Endothelial cell of umbilical vein (primary cell): ENCODE measurements around the gene DGKI. TPM values are rescaled to one million over a fixed set of nuclear protein-coding genes. Genes with fewer than 3 reads are reported as not detected.

Experiments used
- BruUV-seq: library from RNA; stranded (reverse); fragments of 400-500 nt; replicated peaks from 2 replicates; lab custom pipeline; 2021; lab: Mats Ljungman, UMichigan
- CTCF ChIA-PET: fragments of 300-600, 350-600 bp; sonication (Branson Sonifier 250); formaldehyde crosslinking; loops from one replicate; lab custom pipeline; 2021; ENCODE audit warnings: antibody characterized with exemption, inconsistent platforms; lab: Charles Lee
- POLR2A ChIA-PET: fragments of 300-600, 350-600 bp; sonication (Branson Sonifier 250); formaldehyde crosslinking; loops from one replicate; lab custom pipeline; 2021; ENCODE audit warnings: antibody characterized with exemption, inconsistent platforms; lab: Charles Lee
- DNase-seq: peaks from one replicate; pipeline ENCODE4 v3.0.0-alpha.2; 2011; ENCODE audit warnings: low read depth, low spot score
- FAIRE-seq: peaks from 2 replicates; lab custom pipeline; 2011; peaks lifted over from hg19 to GRCh38; lab: Jason Lieb, UNC
- H2AFZ ChIP-seq: 2 replicates; pipeline ENCODE4 v1.6.0; 2012; ENCODE audit warnings: low read depth, low read length, control low read depth, inconsistent platforms
- H3K27ac ChIP-seq: 2 replicates; pipeline ENCODE4 v1.5.1; 2011; ENCODE audit warnings: low read depth, mild to moderate bottlenecking, control low read depth, low read length, moderate library complexity; ENCODE audit not compliant: insufficient read depth
- H3K27me3 ChIP-seq, 2 experiments: 2 replicates each; pipeline versions ENCODE4 v1.6.0 to v1.6.1; 2011; ENCODE audit warnings: low read length in 2 of 2, mixed read lengths in 1 of 2; ENCODE audit not compliant: control insufficient read depth in 2 of 2, insufficient read depth in 2 of 2
- H3K36me3 ChIP-seq, 2 experiments: 2 replicates in 1 of 2; 3 replicates in 1 of 2; pipeline ENCODE4 v1.5.1; 2011; ENCODE audit warnings: low read length in 2 of 2, mild to moderate bottlenecking in 1 of 2, moderate library complexity in 1 of 2; ENCODE audit not compliant: control insufficient read depth in 2 of 2, insufficient read depth in 2 of 2; ENCODE audit errors: extremely low read depth in 1 of 2
- H3K4me1 ChIP-seq: 3 replicates; pipeline ENCODE4 v1.5.1; 2011; ENCODE audit warnings: mild to moderate bottlenecking, low read length; ENCODE audit not compliant: control insufficient read depth, insufficient read depth; ENCODE audit errors: extremely low read depth
- H3K4me2 ChIP-seq: 2 replicates; pipeline ENCODE4 v1.6.1; 2011; ENCODE audit warnings: low read length, control low read depth, mixed read lengths; ENCODE audit not compliant: insufficient read depth
- H3K4me3 ChIP-seq, 3 experiments: fragments of 200-600 bp in 1 of 3; sonication (generic), shearing (Covaris generic) in 1 of 3; replicated peaks in 1 of 3; 2 replicates each; pipeline ENCODE4 v1.5.1; 2011 to 2016; ENCODE audit warnings: control low read depth in 3 of 3, low read length in 3 of 3, mild to moderate bottlenecking in 2 of 3, inconsistent platforms in 1 of 3, low read depth in 1 of 3, moderate library complexity in 1 of 3; ENCODE audit not compliant: insufficient read depth in 1 of 3
- H3K79me2 ChIP-seq: 2 replicates; pipeline ENCODE4 v1.6.0; 2012; ENCODE audit warnings: low read length, inconsistent platforms; ENCODE audit not compliant: control insufficient read depth, insufficient read depth
- H3K9ac ChIP-seq: replicated peaks from 2 replicates; pipeline ENCODE3; 2011; ENCODE audit warnings: low read length, control low read depth; ENCODE audit not compliant: insufficient read depth; ENCODE audit errors: extremely low read depth
- H3K9me1 ChIP-seq: replicated peaks from 3 replicates; pipeline ENCODE4 v1.6.0; 2011; ENCODE audit warnings: mild to moderate bottlenecking, low read length; ENCODE audit not compliant: control insufficient read depth, insufficient read depth; ENCODE audit errors: extremely low read depth
- H3K9me3 ChIP-seq: replicated peaks from 2 replicates; pipeline ENCODE4 v1.5.1; 2012; ENCODE audit warnings: low read length, inconsistent platforms; ENCODE audit not compliant: control insufficient read depth, insufficient read depth
- H4K20me1 ChIP-seq: replicated peaks from 2 replicates; pipeline ENCODE3; 2011; ENCODE audit warnings: mild to moderate bottlenecking, low read length; ENCODE audit not compliant: control insufficient read depth, insufficient read depth; ENCODE audit errors: extremely low read depth
- EZH2 ChIP-seq: IDR thresholded peaks from 2 replicates; pipeline ENCODE4 v1.6.1; 2012; ENCODE audit warnings: borderline replicate concordance, low read depth, mild to moderate bottlenecking, moderate library complexity, low read length, inconsistent platforms; ENCODE audit not compliant: severe bottlenecking
- FOS ChIP-seq: IDR thresholded peaks from 2 replicates; pipeline ENCODE4 v1.6.1; 2011; ENCODE audit warnings: mild to moderate bottlenecking, low read length, moderate library complexity, borderline replicate concordance; ENCODE audit not compliant: insufficient read depth
- GATA2 ChIP-seq: IDR thresholded peaks from 2 replicates; pipeline ENCODE4 v1.7.0; 2011; ENCODE audit warnings: low read depth, mild to moderate bottlenecking, moderate library complexity, mixed read lengths, low read length; ENCODE audit not compliant: insufficient read length, insufficient read depth
- JUN ChIP-seq: IDR thresholded peaks from 2 replicates; pipeline ENCODE4 v1.6.1; 2011; ENCODE audit warnings: borderline replicate concordance, low read depth; ENCODE audit not compliant: insufficient read length, insufficient read depth
- MYC ChIP-seq: IDR thresholded peaks from one replicate; pipeline ENCODE4 v1.6.1; 2011; ENCODE audit warnings: mild to moderate bottlenecking, low read depth, low read length
- POLR2AphosphoS5 ChIP-seq: IDR thresholded peaks from 2 replicates; pipeline ENCODE4 v1.6.1; 2012; ENCODE audit warnings: low read depth, mild to moderate bottlenecking, control low read depth, low read length, moderate library complexity; ENCODE audit not compliant: insufficient read depth
- dilution Hi-C: fragments of 300-500 bp; cut with MboI; formaldehyde crosslinking; loops from one replicate; pipeline ENCODE4 v1.15.0; 2019; ENCODE audit warnings: low sequenced_read_pairs; ENCODE audit not compliant: extremely low pct_ligation_motif_present
- intact Hi-C: fragments of 100-400 bp; cut with micrococcal nuclease; formaldehyde crosslinking; loops from one replicate; pipeline ENCODE4 v1.10.0; 2022
- polyA plus RNA-seq, 4 experiments: library from polyadenylated mRNA; depleted of rRNA in 3 of 4; stranded (reverse) in 3 of 4; unstranded in 1 of 4; fragments of >200 nt; gene quantifications; 2 replicates each; pipeline versions ENCODE4 v1.2.1 to v1.2.3, GENCODE V29; 2011 to 2012; ENCODE audit warnings: missing spikeins in 1 of 4
- total RNA-seq: library from RNA; stranded (reverse); gene quantifications from 2 replicates; pipeline ENCODE4 v1.2.3, GENCODE V29; 2021

Gene DGKI
- total and polyA plus RNA-seq, 2 donors (not counting 3 experiments of a cell fraction or from before 2014, with no cell fraction given), result 0.11 to 0.51 TPM

DNA sequence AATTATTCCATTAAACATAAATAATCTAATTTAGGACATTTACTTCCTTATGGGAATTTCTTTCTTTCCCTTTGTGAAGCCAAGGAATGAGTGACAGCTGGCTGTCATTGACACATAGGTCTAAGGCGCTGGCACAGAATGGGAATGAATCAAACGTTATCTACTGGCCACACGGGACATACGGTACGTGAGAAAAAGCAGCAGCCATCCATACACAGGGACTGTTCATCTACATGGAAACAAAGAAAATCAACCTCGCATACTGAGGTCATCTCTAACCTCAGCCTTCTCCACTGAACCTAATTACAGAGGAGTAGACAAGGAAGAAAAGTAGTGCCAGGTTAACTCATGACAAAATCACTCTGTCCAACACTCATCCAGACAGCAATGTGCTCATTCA, 376.9 kb downstream of the DGKI start:
- intact Hi-C loops (no loop called here), dilution Hi-C loops (no loop called here)
- H3K4me2 ChIP-seq, result no peak overlapping the region
- TF ChIP-seq POLR2AphosphoS5 (no peak), FOS (no peak), MYC (no peak)
- no peaks in the 10 kb centered on the region for H3K9me3 ChIP-seq
- FAIRE-seq (no peak), DNase-seq (no peak)
- ChIA-PET POLR2A (no interaction called here), CTCF (interaction anchor here (1.2 kb wide), 1 partner anchor 110 kb away, joined by 6 read pairs; no protein-coding TSS in a partner anchor)
- H3K9me1 ChIP-seq, result no peaks in the 10 kb centered on the region
- no peaks in the 10 kb centered on the region for H3K79me2 ChIP-seq
- BruUV-seq, result no TSS peak
- no peak overlapping the region for H3K4me3 ChIP-seq
- H2AFZ ChIP-seq, result no peak overlapping the region
- H3K27me3 ChIP-seq, result peaks cover 0 to 3% of the 10 kb centered on the region in 2 experiments
- peaks cover 10% of the 10 kb centered on the region for H3K4me1 ChIP-seq
- no peaks in the 10 kb centered on the region for H3K36me3 ChIP-seq
- H3K27ac ChIP-seq, result no peak overlapping the region
- no peak overlapping the region for H3K9ac ChIP-seq
- no peaks in the 10 kb centered on the region for H4K20me1 ChIP-seq

DNA sequence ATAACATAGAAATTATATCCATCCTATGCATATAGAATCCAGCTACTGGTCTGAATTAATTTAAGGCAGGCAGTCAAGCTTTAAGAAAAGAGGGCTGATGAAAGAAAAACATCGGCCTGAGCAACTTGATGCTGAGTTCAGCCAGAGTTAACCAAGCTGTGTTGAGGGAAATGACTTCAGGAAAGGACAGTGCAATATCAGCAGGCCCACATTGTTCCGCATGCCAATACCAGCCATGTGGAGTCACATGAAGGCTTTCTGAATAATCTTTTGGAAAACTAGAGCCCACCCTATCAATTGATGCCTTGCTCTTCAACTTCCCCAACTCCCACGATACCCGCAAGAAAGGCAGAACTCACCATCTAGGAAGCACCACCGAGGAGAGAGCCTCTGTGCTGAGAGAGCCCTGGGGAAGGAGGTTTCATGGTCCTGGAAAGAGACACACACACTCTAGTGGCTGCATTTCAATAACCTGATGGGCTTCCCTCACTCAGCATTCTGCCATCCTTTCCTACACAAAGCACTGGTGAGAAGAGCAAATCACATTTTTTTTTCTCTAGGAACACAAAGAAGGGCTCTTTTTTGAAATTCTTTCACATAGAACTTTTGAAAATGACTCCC, 377.5 kb downstream of the DGKI start:
- peak; percentile 87 for FAIRE-seq
- CTCF ChIA-PET, result interaction anchor here (1.2 to 2.5 kb wide), 2 partner anchors 14 to 110 kb away, joined by 6 to 8 read pairs; no protein-coding TSS in a partner anchor
- dilution Hi-C loops, result no loop called here

More for the DNA sequence above, 377.5 kb downstream of the DGKI start:
- Histone ChIP-seq H3K27ac (peak overlapping the region; percentile 42), H3K4me2 (peak overlapping the region; percentile 28), H3K36me3 (no peaks in the 10 kb centered on the region), H3K9me3 (no peaks in the 10 kb centered on the region), H3K9me1 (no peaks in the 10 kb centered on the region), H2AFZ (peak overlapping the region; percentile 56), H3K79me2 (no peaks in the 10 kb centered on the region), H3K4me3 (no peak overlapping the region), H3K4me1 (peaks cover 10% of the 10 kb centered on the region), H3K9ac (no peak overlapping the region), H4K20me1 (no peaks in the 10 kb centered on the region), H3K27me3 (peaks cover 0 to 3% of the 10 kb centered on the region in 2 experiments)
- intact Hi-C loops, result no loop called here
- DNase-seq, result peak; percentile 95
- POLR2A ChIA-PET, result no interaction called here
- TSS peak; percentile 85 for BruUV-seq
- no peak for TF ChIP-seq EZH2
- TF ChIP-seq JUN, result no peak
- peak; percentile 40 for TF ChIP-seq GATA2
